Stromal cell of bone marrow (primary cell): ENCODE data around the gene NBPF1.
"Not testable (repeated sequence)": the region's sequence is repeated elsewhere in the genome, so short reads cannot be mapped to it uniquely, and the experiment has no call there.

Experiments used
- DNase-seq: peaks from one replicate; pipeline ENCODE4 v3.0.0-alpha.2; 2012; ENCODE audit warnings: low read depth

The NBPF1 gene

GRCh38 chr1:16613185-16614147, at the start of gene NBPF1:
TSS of gene NBPF1 (minus strand) at chr1:16613564.
- DNase-seq, result peak; percentile 93

GRCh38 chr1:16658234-16658633, 44.9 kb upstream of the NBPF1 start:
- not testable (repeated sequence) for DNase-seq

GRCh38 chr1:16656981-16657683, 43.8 kb upstream of the NBPF1 start:
- not testable (repeated sequence) for DNase-seq

- DNase-seq, result not testable (repeated sequence)
Observed at GRCh38 chr1:16656574-16656973, 43.2 kb upstream of the NBPF1 start.

- not testable (repeated sequence) for DNase-seq
Observed at GRCh38 chr1:16651560-16651959, 38.2 kb upstream of the NBPF1 start.

GRCh38 chr1:16649960-16650359, 36.6 kb upstream of the NBPF1 start:
- DNase-seq, result not testable (repeated sequence)

- not testable (repeated sequence) for DNase-seq
Observed at GRCh38 chr1:16649390-16649789, 36.0 kb upstream of the NBPF1 start.

- DNase-seq, result not testable (repeated sequence)
Observed at GRCh38 chr1:16648756-16649155, 35.4 kb upstream of the NBPF1 start.

- not testable (repeated sequence) for DNase-seq
Observed at GRCh38 chr1:16648250-16648649, 34.9 kb upstream of the NBPF1 start.

GRCh38 chr1:16647179-16648176, 34.1 kb upstream of the NBPF1 start:
- DNase-seq, result not testable (repeated sequence)

GRCh38 chr1:16646716-16647115, 33.4 kb upstream of the NBPF1 start:
- DNase-seq, result not testable (repeated sequence)

- DNase-seq, result not testable (repeated sequence)
Observed at GRCh38 chr1:16646061-16646664, 32.8 kb upstream of the NBPF1 start.

GRCh38 chr1:16645271-16646060, 32.1 kb upstream of the NBPF1 start:
- not testable (repeated sequence) for DNase-seq

- peak; percentile 94 for DNase-seq
Observed at GRCh38 chr1:16644482-16645270, 31.3 kb upstream of the NBPF1 start.

GRCh38 chr1:16644193-16644481, 30.8 kb upstream of the NBPF1 start:
- DNase-seq, result no peak

- not testable (repeated sequence) for DNase-seq
Observed at GRCh38 chr1:16643476-16644192, 30.3 kb upstream of the NBPF1 start.

GRCh38 chr1:16643001-16643411, 29.6 kb upstream of the NBPF1 start:
- not testable (repeated sequence) for DNase-seq

GRCh38 chr1:16642025-16642966, 28.9 kb upstream of the NBPF1 start:
- DNase-seq, result not testable (repeated sequence)
